Stimulated activated CD8-positive, alpha-beta memory T cell treated with anti-CD3 and anti-CD28 coated beads, Interleukin-12 subunit alpha, Interleukin-12 subunit beta, amount 100 ng/mL, for 24 hours (primary cell): ENCODE data around the gene DYNLL2.
"Not testable (repeated sequence)": the region's sequence is repeated elsewhere in the genome, so short reads cannot be mapped to it uniquely, and the experiment has no call there.

ENCODE experiments used
- DNase-seq: peaks from one replicate; pipeline ENCODE4 v3.0.0-alpha.2; 2020; ENCODE audit errors: extremely low read depth

DYNLL2 gene

GRCh38 chr17:58082870-58083490 is at the start of gene DYNLL2:
TSS of gene DYNLL2 (plus strand) at chr17:58083419. CDS start at chr17:58087091, 3,672 bp downstream.
- DNase-seq = peak; percentile 80

DNA sequence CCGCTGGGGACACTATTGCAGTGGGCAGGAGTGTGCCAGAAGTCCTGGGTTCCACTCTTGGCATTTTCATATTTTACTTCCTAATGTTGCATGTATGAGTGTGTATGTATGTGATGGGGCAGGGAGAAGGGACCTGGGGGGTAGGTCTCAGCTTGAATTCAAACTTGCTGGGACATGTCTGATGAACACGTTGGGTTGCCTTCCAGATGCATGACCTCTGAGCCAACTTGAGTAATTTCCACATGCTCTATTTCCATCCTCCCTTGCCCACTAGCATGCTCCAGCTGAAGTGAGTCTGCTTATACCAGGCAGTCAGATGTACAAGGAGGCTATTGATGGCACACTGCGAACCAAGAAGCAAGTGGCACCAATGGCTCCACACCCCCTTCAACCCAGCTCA is 43.2 kb upstream of the DYNLL2 start:
- DNase-seq = no peak

GRCh38 chr17:58040386-58040785 is 42.8 kb upstream of the DYNLL2 start:
- DNase-seq = no peak

GRCh38 chr17:58041161-58041560 is 42.1 kb upstream of the DYNLL2 start:
- no peak for DNase-seq

GRCh38 chr17:58043221-58044181 is 39.7 kb upstream of the DYNLL2 start:
- DNase-seq = no peak

DNA sequence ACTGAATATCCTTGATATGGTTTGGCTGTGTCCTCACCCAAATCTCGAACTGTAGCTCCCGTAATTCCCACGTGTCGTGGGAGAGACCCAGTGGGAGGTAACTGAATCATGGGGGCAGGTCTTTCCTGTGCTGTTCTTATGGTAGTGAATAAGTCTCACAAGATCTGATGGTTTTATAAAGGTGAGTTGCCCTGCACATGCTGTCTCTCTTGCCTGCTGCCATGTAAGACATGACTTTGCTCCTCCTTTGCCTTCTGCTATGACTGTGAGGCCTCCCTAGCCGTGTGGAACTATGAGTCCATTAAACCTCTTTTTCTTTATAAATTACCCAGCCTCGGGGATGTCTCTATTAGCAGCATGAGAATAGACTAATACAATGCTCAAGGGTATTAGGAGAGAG is 39.0 kb upstream of the DYNLL2 start:
- not testable (repeated sequence) for DNase-seq

DNA sequence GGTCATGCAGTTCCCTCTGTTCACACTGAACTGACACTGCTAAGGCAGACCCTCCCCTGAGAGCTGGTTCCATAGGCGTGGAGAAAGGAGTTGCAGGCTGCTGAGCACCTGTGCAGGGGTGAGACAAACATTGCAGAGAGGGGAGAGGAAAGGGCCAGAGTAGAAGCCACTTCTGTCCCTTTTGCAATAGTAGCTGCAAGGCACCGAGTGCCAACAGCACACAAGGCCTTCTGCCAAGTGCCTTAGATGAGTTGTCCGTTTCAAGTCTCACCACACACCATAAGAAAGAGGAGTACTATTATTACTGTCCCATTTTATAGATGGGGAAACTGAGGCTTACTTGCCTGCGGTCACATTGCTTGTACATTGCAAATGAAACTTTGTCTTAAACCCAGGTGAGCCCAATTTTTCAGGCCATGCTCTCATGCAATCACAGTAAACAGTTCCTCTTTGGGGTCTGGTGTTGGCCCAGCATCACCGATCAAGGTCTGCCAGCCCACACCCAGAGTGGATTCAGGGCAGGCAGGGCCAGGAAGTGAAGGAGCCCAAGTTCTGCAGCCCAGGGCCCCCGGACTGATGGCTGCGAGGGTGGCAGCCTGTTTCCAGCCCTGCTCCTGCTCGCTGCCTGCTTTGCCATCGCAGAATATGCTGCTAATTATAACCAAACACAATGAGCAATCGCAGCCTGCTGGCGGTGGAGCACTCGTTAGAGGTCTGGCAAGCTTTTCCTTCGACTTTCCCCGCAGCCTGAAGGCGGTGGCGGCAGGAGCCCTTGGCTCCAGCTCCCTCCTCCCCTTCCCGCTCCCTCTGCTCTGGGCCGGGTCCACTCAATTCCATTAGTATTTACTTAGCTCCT is 36.8 kb upstream of the DYNLL2 start:
- DNase-seq = no peak

- no peak for DNase-seq
Observed at GRCh38 chr17:58047376-58048150, 35.7 kb upstream of the DYNLL2 start.

- no peak for DNase-seq
Observed at GRCh38 chr17:58049533-58049932, 33.7 kb upstream of the DYNLL2 start.

GRCh38 chr17:58050966-58051365 is 32.3 kb upstream of the DYNLL2 start:
- no peak for DNase-seq

- no peak for DNase-seq
Observed at GRCh38 chr17:58051468-58051867, 31.8 kb upstream of the DYNLL2 start.

- DNase-seq = no peak
Observed at GRCh38 chr17:58052407-58052806, 30.8 kb upstream of the DYNLL2 start.

DNA sequence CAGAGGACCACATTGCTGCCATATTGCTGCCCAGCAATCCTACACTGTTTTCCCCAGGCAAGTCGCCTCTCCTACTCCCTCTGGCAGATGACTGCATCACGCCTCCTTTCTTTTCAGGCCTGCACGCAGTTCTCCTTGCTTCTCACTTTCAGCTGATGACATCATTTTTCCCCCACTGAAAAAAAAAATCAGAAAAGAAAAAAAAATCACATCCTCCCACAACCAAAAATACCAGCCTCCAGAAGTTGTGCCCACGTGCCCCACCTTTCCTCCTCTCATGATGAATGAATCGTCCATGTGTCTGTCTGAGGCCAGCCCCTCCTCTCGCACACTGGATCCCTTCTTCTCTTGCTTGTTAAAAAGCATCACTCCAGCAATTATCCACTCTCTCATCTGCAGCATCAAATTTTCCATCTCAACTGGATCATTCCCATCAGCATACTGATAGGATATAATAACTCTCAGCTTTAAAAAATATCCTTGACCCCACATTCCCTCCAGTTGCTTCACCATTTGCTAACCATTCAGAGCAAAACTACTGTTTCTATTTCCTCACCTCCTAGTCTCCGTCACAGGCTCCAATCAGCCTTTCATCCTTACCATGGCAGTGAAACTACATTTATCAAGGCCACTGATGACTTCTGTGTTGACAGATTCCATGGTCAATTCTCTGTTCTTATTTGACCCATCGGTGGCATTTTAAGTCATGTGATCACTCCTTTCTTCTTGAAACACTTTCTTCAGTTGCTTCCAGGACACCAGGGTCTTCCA is 30.1 kb upstream of the DYNLL2 start:
- DNase-seq = no peak

DNA sequence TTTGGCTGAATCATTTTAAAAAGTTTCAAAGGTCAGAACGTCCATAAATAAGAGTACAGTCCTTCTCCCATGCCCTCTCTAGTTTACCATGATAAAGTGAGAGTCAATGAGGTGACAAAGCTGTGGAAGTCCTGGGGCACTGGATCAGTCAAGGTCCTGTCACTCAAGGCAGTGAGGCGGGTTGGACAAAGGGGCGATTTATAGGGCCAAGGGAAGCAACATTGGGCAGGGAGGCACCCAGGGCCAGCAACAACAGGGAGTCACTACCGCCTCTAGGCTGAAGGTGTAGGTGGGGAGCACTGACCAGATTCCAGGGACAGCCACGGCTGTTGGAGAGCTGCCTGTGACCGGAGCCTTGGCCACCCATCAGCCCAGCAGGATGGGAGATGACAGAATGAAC is 28.6 kb upstream of the DYNLL2 start:
- no peak for DNase-seq

- DNase-seq = no peak
Observed at GRCh38 chr17:58056476-58056875, 26.7 kb upstream of the DYNLL2 start.

DNA sequence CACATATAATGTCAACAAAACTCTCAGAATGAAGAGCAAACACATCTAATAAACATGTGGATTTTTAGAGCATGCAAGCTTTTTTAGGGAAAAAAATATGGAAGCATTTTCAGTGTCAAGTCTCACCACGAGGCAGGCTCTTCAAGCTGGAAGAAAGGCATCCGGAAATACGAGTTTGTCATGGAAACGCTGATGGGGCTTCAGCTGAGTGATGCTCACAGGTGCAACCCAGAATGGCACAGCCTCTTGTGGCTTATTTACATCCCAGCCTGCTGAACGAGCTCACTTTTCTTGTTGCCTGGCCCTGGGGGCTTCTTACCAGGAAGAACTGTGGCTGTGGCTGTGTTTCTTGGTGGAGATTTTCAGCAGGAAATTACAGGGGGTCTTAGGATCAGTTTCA is 24.1 kb upstream of the DYNLL2 start:
- DNase-seq = no peak

DNA sequence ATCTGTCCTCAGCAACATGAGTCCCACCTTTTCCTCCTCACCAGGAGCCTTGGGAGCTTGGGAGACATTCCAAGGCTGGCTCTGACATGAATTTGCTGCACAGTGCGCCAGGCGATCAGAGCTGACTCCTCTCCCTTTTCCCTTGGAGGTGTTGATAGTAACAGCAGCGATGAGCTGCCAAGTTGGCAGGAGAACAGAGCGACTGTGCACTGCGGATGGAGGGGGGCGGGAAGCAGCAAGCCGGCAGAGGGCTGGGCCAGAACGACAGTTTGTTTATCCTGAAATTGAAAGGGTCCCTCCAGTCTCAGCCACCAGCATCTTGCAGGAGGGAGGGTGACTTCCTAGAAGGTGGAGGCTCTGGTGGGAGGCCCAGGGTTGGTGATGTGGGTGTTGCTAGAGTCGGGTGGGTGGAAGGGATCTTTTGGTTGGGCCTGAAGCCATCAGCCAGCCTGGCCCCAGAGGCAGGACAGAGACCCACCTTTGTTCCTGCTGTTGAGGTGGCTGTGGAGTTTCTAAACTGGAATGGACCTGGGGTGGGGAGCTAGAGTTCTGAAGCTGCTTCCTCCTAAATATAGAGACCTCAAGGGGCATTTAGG is 22.5 kb upstream of the DYNLL2 start:
- no peak for DNase-seq

DNA sequence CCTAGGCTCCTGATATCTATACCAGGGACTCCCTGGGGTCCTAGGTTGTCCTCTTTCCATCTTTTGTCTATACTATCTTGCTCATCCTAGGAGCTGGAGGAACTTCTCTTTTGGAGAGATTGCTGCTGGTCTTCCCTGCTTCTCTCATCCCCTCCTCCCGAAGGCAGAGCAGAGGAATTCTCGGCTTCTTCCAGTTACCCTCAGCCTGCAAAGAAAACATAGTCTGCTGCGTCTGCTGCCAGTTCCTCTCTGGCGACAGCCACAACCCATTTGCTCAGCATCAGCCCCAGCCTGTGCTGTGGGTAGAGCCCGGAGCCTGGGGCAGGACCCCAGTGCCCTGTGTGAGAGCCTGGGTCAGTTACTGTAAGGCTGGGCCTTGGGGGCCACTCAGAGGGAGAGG is 21.5 kb upstream of the DYNLL2 start:
- no peak for DNase-seq

- no peak for DNase-seq
Observed at GRCh38 chr17:58065238-58065637, 18.0 kb upstream of the DYNLL2 start.

DNA sequence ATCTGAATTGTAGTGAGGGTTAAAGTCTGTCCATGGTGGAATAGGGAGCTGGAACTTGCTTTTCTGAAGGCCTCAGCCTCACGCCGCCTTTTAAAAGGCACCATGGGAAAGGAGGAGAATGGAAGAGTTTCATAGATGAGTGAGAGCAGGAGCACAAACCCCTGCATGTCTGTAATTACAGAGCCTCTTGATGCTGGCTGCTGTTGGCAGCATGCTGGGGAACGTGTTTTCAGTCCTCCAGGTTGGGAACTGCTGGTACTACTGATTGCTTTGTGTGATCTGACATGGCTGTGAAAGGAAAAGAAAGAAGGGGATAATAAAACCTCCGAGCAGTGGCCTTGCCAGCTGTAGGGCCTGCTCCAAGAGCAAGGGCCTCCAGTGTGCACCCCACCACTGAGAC is 16.8 kb upstream of the DYNLL2 start:
- DNase-seq = no peak
